SK-N-SH (cell line): ENCODE data around the gene BCAS3. TPM values are rescaled to one million over a fixed set of nuclear protein-coding genes. Genes with fewer than 3 reads are reported as not detected.

ENCODE experiments used
- CTCF ChIA-PET: fragments of 300-600, 350-600 bp; formaldehyde crosslinking; extraction: SDS; loops from one replicate; lab custom pipeline; 2021; lab: Yijun Ruan, JAX
- POLR2A ChIA-PET: fragments of 350-600 bp; sonication (Branson Sonifier 250); formaldehyde crosslinking; extraction: SDS; loops from one replicate; lab custom pipeline; 2020; ENCODE audit warnings: antibody characterized with exemption, inconsistent platforms; lab: Yijun Ruan, JAX
- DNase-seq: peaks from one replicate; pipeline ENCODE4 v3.0.0; 2012
- H2AFZ ChIP-seq: fragments of 200-600 bp; sonication (generic); 2 replicates; pipeline ENCODE4 v1.8.1; 2016; ENCODE audit warnings: antibody characterized with exemption, mild to moderate bottlenecking, low read depth
- H3F3A ChIP-seq: fragments of 200-600 bp; sonication (generic); replicated peaks from 2 replicates; pipeline ENCODE3; 2016; ENCODE audit warnings: antibody characterized with exemption, mild to moderate bottlenecking; ENCODE audit not compliant: insufficient read depth
- H3K27ac ChIP-seq, 2 experiments: fragments of 200-500 bp in 1 of 2; fragments of 200-600 bp in 1 of 2; sonication (Bioruptor generic) in 1 of 2; sonication (generic), shearing (Covaris generic) in 1 of 2; 2 replicates each; pipeline versions ENCODE4 v1.5.1 to v1.6.1; 2014 to 2016; ENCODE audit warnings: low read depth in 2 of 2, inconsistent platforms in 1 of 2, low read length in 1 of 2, mild to moderate bottlenecking in 1 of 2, mixed read lengths in 1 of 2
- H3K27me3 ChIP-seq: fragments of 200-600 bp; sonication (generic), shearing (Covaris generic); 2 replicates; pipeline ENCODE4 v1.6.1; 2016; ENCODE audit warnings: mixed run types; ENCODE audit not compliant: insufficient read depth
- H3K36me3 ChIP-seq, 2 experiments: fragments of 200-500 bp in 1 of 2; fragments of 200-600 bp in 1 of 2; sonication (Bioruptor generic) in 1 of 2; sonication (generic) in 1 of 2; replicated peaks in 1 of 2; 2 replicates each; pipeline versions ENCODE3 to v1.5.1; 2014 to 2016; ENCODE audit warnings: low read length in 1 of 2, mild to moderate bottlenecking in 1 of 2; ENCODE audit not compliant: insufficient read depth in 2 of 2, control insufficient read depth in 1 of 2
- H3K4me1 ChIP-seq, 2 experiments: fragments of 200-500 bp in 1 of 2; fragments of 200-600 bp in 1 of 2; sonication (Bioruptor generic) in 1 of 2; sonication (generic), shearing (Covaris generic) in 1 of 2; 2 replicates each; pipeline versions ENCODE4 v1.5.1 to v1.6.1; 2014 to 2016; ENCODE audit warnings: low read depth in 1 of 2, low read length in 1 of 2, mixed run types in 1 of 2; ENCODE audit not compliant: insufficient read depth in 2 of 2, control insufficient read depth in 1 of 2
- H3K4me2 ChIP-seq: fragments of 200-600 bp; sonication (generic), shearing (Covaris generic); 2 replicates; pipeline ENCODE4 v1.6.1; 2017; ENCODE audit warnings: mixed run types
- H3K4me3 ChIP-seq, 2 experiments: fragments of 200-500 bp in 1 of 2; fragments of 200-600 bp in 1 of 2; sonication (Bioruptor generic) in 1 of 2; sonication (generic), shearing (Covaris generic) in 1 of 2; 2 replicates each; pipeline versions ENCODE4 v1.5.1 to v1.8.1; 2014 to 2016; ENCODE audit warnings: low read depth in 2 of 2, inconsistent platforms in 1 of 2, low read length in 1 of 2, mild to moderate bottlenecking in 1 of 2, mixed read lengths in 1 of 2, moderate library complexity in 1 of 2
- H3K79me2 ChIP-seq: fragments of 200-600 bp; sonication (generic); 2 replicates; pipeline ENCODE4 v1.8.1; 2017; ENCODE audit warnings: mild to moderate bottlenecking; ENCODE audit not compliant: insufficient read depth
- H3K9ac ChIP-seq: fragments of 200-600 bp; sonication (generic); 2 replicates; pipeline ENCODE4 v1.6.1; 2017; ENCODE audit warnings: mixed run types
- H3K9me2 ChIP-seq: fragments of 200-600 bp; sonication (generic); 2 replicates; pipeline ENCODE4 v1.6.1; 2017; ENCODE audit warnings: mixed run types
- H3K9me3 ChIP-seq: fragments of 200-600 bp; sonication (generic); 2 replicates; pipeline ENCODE4 v1.6.1; 2017; ENCODE audit warnings: mixed run types, mild to moderate bottlenecking, moderate library complexity
- H4K20me1 ChIP-seq: fragments of 200-600 bp; sonication (generic); 2 replicates; pipeline ENCODE4 v1.6.1; 2017; ENCODE audit warnings: mild to moderate bottlenecking, mixed run types; ENCODE audit not compliant: insufficient read depth
- ELF1 ChIP-seq: IDR thresholded peaks from 2 replicates; pipeline ENCODE4 v1.4.0; 2012
- EP300 ChIP-seq, 2 experiments: IDR thresholded peaks; 2 replicates each; pipeline versions ENCODE4 v1.4.0 to v1.6.1; 2012; ENCODE audit warnings: borderline replicate concordance in 1 of 2, low read depth in 1 of 2, low read length in 1 of 2
- EZH2phosphoT487 ChIP-seq: fragments of 200-600 bp; sonication (generic); IDR thresholded peaks from 2 replicates; pipeline ENCODE4 v1.6.1; 2017; ENCODE audit warnings: low read depth, mixed run types, mild to moderate bottlenecking, antibody characterized with exemption, moderate library complexity, borderline replicate concordance
- FOSL2 ChIP-seq: IDR thresholded peaks from 2 replicates; pipeline ENCODE4 v1.4.0; 2012; ENCODE audit warnings: low read depth, mild to moderate bottlenecking, moderate library complexity, borderline replicate concordance
- FOXJ3 ChIP-seq: sonication (generic); formaldehyde crosslinking; IDR thresholded peaks from 2 replicates; pipeline ENCODE4 v1.5.1; 2020; ENCODE audit warnings: mild to moderate bottlenecking, missing genetic modification reagents
- GATA2 ChIP-seq: sonication (generic); formaldehyde crosslinking; IDR thresholded peaks from 2 replicates; pipeline ENCODE4 v1.5.0; 2020; ENCODE audit warnings: mild to moderate bottlenecking, missing genetic modification reagents
- JUND ChIP-seq: IDR thresholded peaks from 2 replicates; pipeline ENCODE4 v1.4.0; 2012
- NFIC ChIP-seq: IDR thresholded peaks from 2 replicates; pipeline ENCODE4 v1.4.0; 2012; ENCODE audit warnings: borderline replicate concordance
- POLR2AphosphoS5 ChIP-seq: IDR thresholded peaks from 2 replicates; pipeline ENCODE4 v1.6.1; 2012; ENCODE audit warnings: low read depth, low read length
- RCOR1 ChIP-seq: fragments of 150-350 bp; IDR thresholded peaks from 2 replicates; pipeline ENCODE4 v1.6.1; 2017; ENCODE audit warnings: antibody characterized with exemption, low read length
- REST ChIP-seq: IDR thresholded peaks from 2 replicates; pipeline ENCODE4 v1.6.1; 2012; ENCODE audit warnings: mild to moderate bottlenecking, low read depth, low read length, moderate library complexity
- RFX5 ChIP-seq: IDR thresholded peaks from 2 replicates; pipeline ENCODE4 v1.6.1; 2012; ENCODE audit warnings: mild to moderate bottlenecking, improper control_type of control experiment, low read length
- SIN3A ChIP-seq: IDR thresholded peaks from 2 replicates; pipeline ENCODE4 v1.6.1; 2012; ENCODE audit warnings: low read depth, mild to moderate bottlenecking, low read length, moderate library complexity, borderline replicate concordance
- TCF12 ChIP-seq: IDR thresholded peaks from 2 replicates; pipeline ENCODE4 v1.4.0; 2012
- USF2 ChIP-seq: fragments of 150-350 bp; IDR thresholded peaks from 2 replicates; pipeline ENCODE4 v1.6.1; 2017; ENCODE audit warnings: antibody characterized with exemption, low read length, low read depth, borderline replicate concordance
- YY1 ChIP-seq: IDR thresholded peaks from 2 replicates; pipeline ENCODE4 v1.4.0; 2012; ENCODE audit warnings: low read depth, mild to moderate bottlenecking
- WGBS: methylation state at CpG from one replicate; pipeline ENCODE4 v1.1.6; 2017; ENCODE audit warnings: low lambda C conversion rate; 5-methylcytosine and 5-hydroxymethylcytosine counted together
- polyA plus RNA-seq, 3 experiments: library from polyadenylated mRNA; depleted of rRNA; stranded (reverse); fragments of >200 nt; gene quantifications; 2 replicates each; pipeline ENCODE4 v1.2.3, GENCODE V29; 2012

Gene BCAS3
- polyA plus RNA-seq, 1 of the 3 experiments (the other 2 are of a cell fraction) = 5.9 TPM

GRCh38 chr17:61299517-61300513 is 622.2 kb downstream of the BCAS3 start:
- peak; percentile 55 for DNase-seq
- WGBS = 48% methylated on average over 9 of the region's 9 CpGs
- Histone ChIP-seq H4K20me1 (no peaks in the 10 kb centered on the region), H3F3A (peaks cover 24% of the 10 kb centered on the region), H3K4me1 (peaks cover 19 to 21% of the 10 kb centered on the region in 2 experiments), H3K79me2 (no peaks in the 10 kb centered on the region), H3K9ac (peak overlapping the region; percentile 2; the same call in 1 of the 2 replicates), H3K36me3 (no peaks in the 10 kb centered on the region), H3K4me3 (no peak overlapping the region; a peak in 1 of 4 replicates), H3K9me2 (no peaks in the 10 kb centered on the region), H3K27ac (peak overlapping the region; percentile 36 to 78; a peak in 3 of 4 replicates), H3K4me2 (peak overlapping the region; percentile 41; the same call in 1 of the 2 replicates), H3K27me3 (no peaks in the 10 kb centered on the region), H2AFZ (peak overlapping the region; percentile 38; the same call in 1 of the 2 replicates), H3K9me3 (no peaks in the 10 kb centered on the region)
- POLR2A ChIA-PET = interaction anchor here (0.8 to 1.2 kb wide), 2 partner anchors 15 to 84 kb away, joined by 4 to 6 read pairs; no protein-coding TSS in a partner anchor
- CTCF ChIA-PET = interaction anchor here (0.8 to 2.4 kb wide), 7 partner anchors 9 to 95 kb away, joined by 3 to 10 read pairs (median 6); no protein-coding TSS in a partner anchor
- TF ChIP-seq NFIC (no peak), GATA2 (CRISPR knock-in tag) (no peak), USF2 (no peak), RFX5 (no peak), FOSL2 (no peak), REST (no peak), JUND (no peak), EZH2phosphoT487 (no peak), ELF1 (no peak), RCOR1 (no peak), YY1 (no peak), FOXJ3 (CRISPR knock-in tag) (no peak), TCF12 (peak; percentile 67), EP300 (IDR thresholded peaks at IDR 0.05; ENCODE audit: borderline replicate concordance in 1 of 2, low read depth in 1 of 2, low read length in 1 of 2) (peak in 1 of 2 experiments; percentile 49; a peak in 1 of 4 replicates), SIN3A (no peak), POLR2AphosphoS5 (no peak)
